Kidney tubule cell (primary cell): ENCODE results near the gene LYRM2.
"Not testable (repeated sequence)": the region's sequence is repeated elsewhere in the genome, so short reads cannot be mapped to it uniquely, and the experiment has no call there.

Experiments
- DNase-seq: peaks from one replicate; pipeline ENCODE4 v3.0.0-alpha.2; 2018; ENCODE audit warnings: low spot score

Gene LYRM2

GRCh38 chr6:89644864-89645263, 6.3 kb upstream of the LYRM2 start:
- peak; percentile 53 for DNase-seq

GRCh38 chr6:89643406-89643805, 4.9 kb upstream of the LYRM2 start:
- DNase-seq, result no peak

- DNase-seq, result no peak
Measured at GRCh38 chr6:89642956-89643355, 4.4 kb upstream of the LYRM2 start.

- not testable (repeated sequence) for DNase-seq
Measured at GRCh38 chr6:89641581-89641980, 3.0 kb upstream of the LYRM2 start.

GRCh38 chr6:89640804-89641203, 2.3 kb upstream of the LYRM2 start:
- DNase-seq, result peak; percentile 66

- no peak for DNase-seq
Measured at GRCh38 chr6:89637960-89638319, 607 bp downstream of the LYRM2 start.

- not testable (repeated sequence) for DNase-seq
Measured at GRCh38 chr6:89636412-89636811, 2.1 kb downstream of the LYRM2 start.

- no peak for DNase-seq
Measured at GRCh38 chr6:89630488-89630887, 8.1 kb downstream of the LYRM2 start.

GRCh38 chr6:89623749-89624148, 14.8 kb downstream of the LYRM2 start:
- no peak for DNase-seq

GRCh38 chr6:89619567-89619966, 19.0 kb downstream of the LYRM2 start:
- no peak for DNase-seq

- no peak for DNase-seq
Measured at GRCh38 chr6:89618026-89618425, 20.5 kb downstream of the LYRM2 start.

GRCh38 chr6:89616531-89616930, 22.0 kb downstream of the LYRM2 start:
- DNase-seq, result no peak

- DNase-seq, result no peak
Measured at GRCh38 chr6:89615882-89616281, 22.7 kb downstream of the LYRM2 start.

GRCh38 chr6:89613790-89614189, 24.8 kb downstream of the LYRM2 start:
- DNase-seq, result no peak

GRCh38 chr6:89612121-89612520, 26.4 kb downstream of the LYRM2 start:
- DNase-seq, result no peak

- peak; percentile 88 for DNase-seq
Measured at GRCh38 chr6:89611666-89612065, 26.9 kb downstream of the LYRM2 start.

- peak; percentile 33 for DNase-seq
Measured at GRCh38 chr6:89610149-89610642, 28.4 kb downstream of the LYRM2 start.

GRCh38 chr6:89605861-89606260, 32.7 kb downstream of the LYRM2 start:
- DNase-seq, result no peak

GRCh38 chr6:89604653-89605052, 33.9 kb downstream of the LYRM2 start:
- DNase-seq, result no peak

- no peak for DNase-seq
Measured at GRCh38 chr6:89602166-89602565, 36.4 kb downstream of the LYRM2 start.

- no peak for DNase-seq
Measured at GRCh38 chr6:89599727-89600126, 38.8 kb downstream of the LYRM2 start.

- DNase-seq, result peak; percentile 74
Measured at GRCh38 chr6:89597988-89598387, 40.6 kb downstream of the LYRM2 start.

GRCh38 chr6:89597372-89597771, 41.2 kb downstream of the LYRM2 start:
- DNase-seq, result no peak

GRCh38 chr6:89596484-89596883, 42.1 kb downstream of the LYRM2 start:
- no peak for DNase-seq

- no peak for DNase-seq
Measured at GRCh38 chr6:89596056-89596455, 42.5 kb downstream of the LYRM2 start.
